Right cardiac atrium (tissue), 5 donors: ENCODE measurements around the gene METRN. TPM values are rescaled to one million over a fixed set of nuclear protein-coding genes. Genes with fewer than 3 reads are reported as not detected.
"Not testable (repeated sequence)": the region's sequence is repeated elsewhere in the genome, so short reads cannot be mapped to it uniquely, and the experiment has no call there.

Source experiments
- ATAC-seq, 2 donors: fragments of 200-7000 bp; cut with Tn5 transposase; one replicate each; pipeline versions ENCODE4 v1.8.0 to v1.9.1; 2020; ENCODE audit warnings: moderate library complexity in 2 of 2, mild to moderate bottlenecking in 1 of 2
- DNase-seq, 3 donors: peaks; one replicate each; pipeline ENCODE4 v3.0.0-alpha.2; 2020
- H3K27ac ChIP-seq: one replicate; pipeline ENCODE4 v1.5.1; 2013; ENCODE audit warnings: mild to moderate bottlenecking, low read length, control low read depth, moderate library complexity
- H3K27me3 ChIP-seq: one replicate; pipeline ENCODE4 v1.6.1; 2013; ENCODE audit not compliant: control insufficient read depth, insufficient read depth
- H3K4me1 ChIP-seq: one replicate; pipeline ENCODE4 v1.6.1; 2013; ENCODE audit warnings: low read length; ENCODE audit not compliant: control insufficient read depth, insufficient read depth
- H3K4me3 ChIP-seq: one replicate; pipeline ENCODE4 v1.5.1; 2013; ENCODE audit warnings: low read length, control low read depth
- H3K9me3 ChIP-seq: one replicate; pipeline ENCODE4 v1.6.1; 2013; ENCODE audit warnings: low read length; ENCODE audit not compliant: control insufficient read depth
- WGBS: extraction: QIAGEN DNeasy Blood & Tissue Kit; methylation state at CpG from one replicate; pipeline ENCODE4 v1.1.7; 2013; 5-methylcytosine and 5-hydroxymethylcytosine counted together
- intact Hi-C, 4 donors: fragments of 100-400 bp; cut with DNase I; formaldehyde crosslinking; loops; one replicate each; pipeline versions ENCODE4 v1.11.0 to v1.14.0; 2022 to 2023
- polyA plus RNA-seq: library from polyadenylated mRNA; stranded (reverse); fragments of 200-250 nt; gene quantifications from one replicate; pipeline ENCODE4 v1.2.3, GENCODE V29; 2013
- total RNA-seq, 4 donors: library from RNA; stranded (reverse); fragmentation: NEBNext Ultra II Directional; extraction: Animal tissue kit (Norgen Biotek cat#: 25700); gene quantifications; one replicate each; pipeline ENCODE4 v1.2.1, GENCODE V29; 2021
- donor health status: healthy with polysubstance abuse.
- donor health status: DM: no; HTN: yes; CAD: no.
- donor health status: DM: no; HTN: no; CAD: no.
- donor health status: DM: no; HTN: yes; CAD: no; lungs with severe emphysema.
- donor health status: DM: yes; HTN: yes; CAD: no.

METRN gene
- total and polyA plus RNA-seq, 5 donors = 65.2 to 75.0 (median 68.2) TPM

- H3K27ac ChIP-seq = no peak overlapping the region
- WGBS = 94% methylated on average over 61 of the region's 61 CpGs
- ATAC-seq (no peak), DNase-seq (peak in 2 of 3 donors; percentile 78 to 80)
- intact Hi-C loops = no loop called here
- H3K9me3 ChIP-seq = no peaks in the 10 kb centered on the region
- no peak overlapping the region for H3K4me3 ChIP-seq
- H3K4me1 ChIP-seq = peaks cover 12% of the 10 kb centered on the region
- no peaks in the 10 kb centered on the region for H3K27me3 ChIP-seq
Observed at GRCh38 chr16:684961-685696, 29.8 kb upstream of the METRN start.

GRCh38 chr16:685967-686366, 29.0 kb upstream of the METRN start:
- H3K4me1 ChIP-seq = peaks cover 12% of the 10 kb centered on the region
- no peak overlapping the region for H3K4me3 ChIP-seq
- intact Hi-C loops = no loop called here
- DNase-seq (peak in 1 of 3 donors; percentile 78), ATAC-seq (no peak)
- H3K27ac ChIP-seq = no peak overlapping the region
- H3K27me3 ChIP-seq = no peaks in the 10 kb centered on the region
- H3K9me3 ChIP-seq = no peaks in the 10 kb centered on the region
- WGBS = 68% methylated on average over 10 of the region's 10 CpGs

- Histone ChIP-seq H3K4me3 (no peak overlapping the region), H3K4me1 (peaks cover 6% of the 10 kb centered on the region), H3K27ac (no peak overlapping the region), H3K27me3 (no peaks in the 10 kb centered on the region), H3K9me3 (no peaks in the 10 kb centered on the region)
- 94% methylated on average over 51 of the region's 51 CpGs for WGBS
- intact Hi-C loops = no loop called here
- no peak for DNase-seq
- ATAC-seq = no peak
Observed at GRCh38 chr16:686459-687260, 28.3 kb upstream of the METRN start.

- H3K27me3 ChIP-seq = no peaks in the 10 kb centered on the region
- no peak overlapping the region for H3K27ac ChIP-seq
- intact Hi-C loops = no loop called here
- H3K9me3 ChIP-seq = no peaks in the 10 kb centered on the region
- DNase-seq = no peak
- peaks cover 5% of the 10 kb centered on the region for H3K4me1 ChIP-seq
- WGBS = 91% methylated on average over 19 of the region's 19 CpGs
- no peak overlapping the region for H3K4me3 ChIP-seq
- no peak for ATAC-seq
Observed at GRCh38 chr16:687499-687898, 27.4 kb upstream of the METRN start.

GRCh38 chr16:689175-689897, 25.6 kb upstream of the METRN start:
- 84% methylated on average over 26 of the region's 26 CpGs for WGBS
- intact Hi-C loops = no loop called here
- H3K9me3 ChIP-seq = no peaks in the 10 kb centered on the region
- peaks cover 5% of the 10 kb centered on the region for H3K4me1 ChIP-seq
- H3K27ac ChIP-seq = peak overlapping the region; percentile 61
- no peaks in the 10 kb centered on the region for H3K27me3 ChIP-seq
- peak overlapping the region; percentile 77 for H3K4me3 ChIP-seq
- DNase-seq (no peak), ATAC-seq (no peak)

- DNase-seq, H3K27me3 ChIP-seq, H3K9me3 ChIP-seq, intact Hi-C loops, ATAC-seq, H3K27ac ChIP-seq, H3K4me3 ChIP-seq: not testable (repeated sequence)
- peaks cover 10% of the 10 kb centered on the region for H3K4me1 ChIP-seq
- WGBS = 90% methylated on average over 16 of the region's 16 CpGs
Observed at GRCh38 chr16:691242-691641, 23.7 kb upstream of the METRN start.

- intact Hi-C loops = no loop called here
- peaks cover 10% of the 10 kb centered on the region for H3K4me1 ChIP-seq
- H3K27me3 ChIP-seq = no peaks in the 10 kb centered on the region
Observed at GRCh38 chr16:692356-693108, 22.4 kb upstream of the METRN start.

GRCh38 chr16:693364-693763, 21.6 kb upstream of the METRN start:
- H3K4me3 ChIP-seq = no peak overlapping the region
- H3K4me1 ChIP-seq = peaks cover 10% of the 10 kb centered on the region
- H3K27me3 ChIP-seq = no peaks in the 10 kb centered on the region
- no peaks in the 10 kb centered on the region for H3K9me3 ChIP-seq
- DNase-seq = no peak
- intact Hi-C loops = no loop called here
- 39% methylated on average over 22 of the region's 22 CpGs for WGBS
- ATAC-seq = no peak
- H3K27ac ChIP-seq = no peak overlapping the region

More at GRCh38 chr16:692356-693108, 22.4 kb upstream of the METRN start:
- no peak for ATAC-seq
- no peak for DNase-seq
- 65% methylated on average over 10 of the region's 10 CpGs for WGBS
- Histone ChIP-seq H3K27ac (no peak overlapping the region), H3K4me3 (no peak overlapping the region), H3K9me3 (no peaks in the 10 kb centered on the region)

GRCh38 chr16:693766-694165, 21.2 kb upstream of the METRN start:
- no peaks in the 10 kb centered on the region for H3K27me3 ChIP-seq
- no peak overlapping the region for H3K4me3 ChIP-seq
- no peak for DNase-seq
- no peak overlapping the region for H3K27ac ChIP-seq
- ATAC-seq = no peak
- peaks cover 10% of the 10 kb centered on the region for H3K4me1 ChIP-seq
- H3K9me3 ChIP-seq = no peaks in the 10 kb centered on the region
- intact Hi-C loops = no loop called here
- WGBS = 9% methylated on average over 36 of the region's 37 CpGs

- 3% methylated on average over 61 of the region's 64 CpGs for WGBS
- Histone ChIP-seq H3K27ac (no peak overlapping the region), H3K27me3 (no peaks in the 10 kb centered on the region), H3K9me3 (no peaks in the 10 kb centered on the region), H3K4me1 (peaks cover 9% of the 10 kb centered on the region), H3K4me3 (no peak overlapping the region)
- intact Hi-C loops = no loop called here
- DNase-seq (no peak), ATAC-seq (no peak)
Observed at GRCh38 chr16:694187-694862, 20.6 kb upstream of the METRN start.
